MM.1S (cell line): ENCODE results near the gene ADAMTSL1.

Source experiments
- EZH2 ChIP-seq: fragments of 300-600 bp; sonication (generic); optimal IDR thresholded peaks from 2 replicates; pipeline ENCODE3; 2017; ENCODE audit warnings: low read depth, mild to moderate bottlenecking, antibody characterized with exemption, low read length, mixed read lengths
- EZH2phosphoT487 ChIP-seq: fragments of 300-600 bp; sonication (generic); IDR thresholded peaks from 2 replicates; pipeline ENCODE4 v1.6.1; 2018; ENCODE audit warnings: antibody characterized with exemption, low read length
- TF ChIP-seq, protein P1 (sequence below): fragments of 300-600 bp; sonication (generic); IDR thresholded peaks from 2 replicates; pipeline ENCODE4 v1.5.1; 2016; ENCODE audit warnings: antibody characterized with exemption, low read length, mixed read lengths

DNA sequence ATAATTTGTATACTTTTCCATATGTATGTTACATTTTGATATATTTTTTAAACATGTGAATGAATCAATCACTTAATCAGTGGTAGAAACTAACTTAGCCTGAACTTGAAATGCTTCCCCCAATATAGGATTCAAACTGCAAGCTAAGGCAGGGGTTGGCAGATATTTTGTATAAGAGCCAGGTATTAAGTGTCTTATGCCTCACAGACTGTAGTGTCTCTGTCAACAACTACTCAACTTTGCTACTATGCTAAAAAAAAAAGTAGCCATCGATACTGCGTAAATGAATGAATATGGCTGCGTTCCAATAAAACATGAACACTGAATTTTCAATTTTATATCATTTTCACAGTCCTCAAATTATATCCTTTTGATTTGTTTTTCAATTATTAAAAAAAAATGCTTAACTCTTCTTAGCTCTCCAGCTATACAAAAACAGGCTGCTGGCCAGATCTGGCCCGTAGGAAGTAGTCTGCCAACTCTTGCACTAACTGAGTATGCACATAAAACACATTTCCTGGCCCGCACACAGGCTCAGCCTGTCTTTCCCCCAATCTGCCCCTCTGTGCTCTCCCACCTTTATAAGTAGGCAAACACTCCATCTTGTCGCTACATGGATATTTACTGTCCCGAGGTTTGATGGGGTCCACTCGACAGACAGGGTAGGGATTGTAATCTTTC lies 467.2 kb downstream of the ADAMTSL1 start:
- TF ChIP-seq, protein P1, sequence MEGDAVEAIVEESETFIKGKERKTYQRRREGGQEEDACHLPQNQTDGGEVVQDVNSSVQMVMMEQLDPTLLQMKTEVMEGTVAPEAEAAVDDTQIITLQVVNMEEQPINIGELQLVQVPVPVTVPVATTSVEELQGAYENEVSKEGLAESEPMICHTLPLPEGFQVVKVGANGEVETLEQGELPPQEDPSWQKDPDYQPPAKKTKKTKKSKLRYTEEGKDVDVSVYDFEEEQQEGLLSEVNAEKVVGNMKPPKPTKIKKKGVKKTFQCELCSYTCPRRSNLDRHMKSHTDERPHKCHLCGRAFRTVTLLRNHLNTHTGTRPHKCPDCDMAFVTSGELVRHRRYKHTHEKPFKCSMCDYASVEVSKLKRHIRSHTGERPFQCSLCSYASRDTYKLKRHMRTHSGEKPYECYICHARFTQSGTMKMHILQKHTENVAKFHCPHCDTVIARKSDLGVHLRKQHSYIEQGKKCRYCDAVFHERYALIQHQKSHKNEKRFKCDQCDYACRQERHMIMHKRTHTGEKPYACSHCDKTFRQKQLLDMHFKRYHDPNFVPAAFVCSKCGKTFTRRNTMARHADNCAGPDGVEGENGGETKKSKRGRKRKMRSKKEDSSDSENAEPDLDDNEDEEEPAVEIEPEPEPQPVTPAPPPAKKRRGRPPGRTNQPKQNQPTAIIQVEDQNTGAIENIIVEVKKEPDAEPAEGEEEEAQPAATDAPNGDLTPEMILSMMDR: no peak
- TF ChIP-seq EZH2: no peak
- TF ChIP-seq EZH2phosphoT487: no peak
